NCI-H748 treated with DMSO at 0.1 percent for 48 hours (cell line): ENCODE measurements around the gene EGFR.

ENCODE experiments used
- DNase-seq: peaks from one replicate; lab custom pipeline; 2025; lab: John Stamatoyannopoulos, UW

Gene EGFR

DNA sequence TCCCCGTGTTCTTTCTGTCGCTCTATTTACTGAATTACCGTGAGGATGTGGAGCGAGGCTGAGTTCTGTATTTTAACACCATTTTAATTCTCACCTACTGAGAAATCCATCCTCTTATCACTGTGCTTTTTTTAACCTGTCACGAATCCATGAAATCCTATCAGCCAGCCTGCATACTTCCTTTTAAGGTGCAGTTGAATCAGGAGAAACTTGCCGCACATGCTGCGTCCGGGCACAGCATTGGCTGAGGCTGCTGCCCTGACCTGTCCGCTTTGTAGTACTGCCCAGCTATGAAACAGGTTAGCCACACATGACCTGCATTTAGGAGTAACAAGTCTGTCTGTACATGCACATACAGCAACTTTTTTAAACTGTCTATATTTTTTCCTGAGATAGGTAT is 82.5 kb downstream of the EGFR start:
- no peak for DNase-seq

DNA sequence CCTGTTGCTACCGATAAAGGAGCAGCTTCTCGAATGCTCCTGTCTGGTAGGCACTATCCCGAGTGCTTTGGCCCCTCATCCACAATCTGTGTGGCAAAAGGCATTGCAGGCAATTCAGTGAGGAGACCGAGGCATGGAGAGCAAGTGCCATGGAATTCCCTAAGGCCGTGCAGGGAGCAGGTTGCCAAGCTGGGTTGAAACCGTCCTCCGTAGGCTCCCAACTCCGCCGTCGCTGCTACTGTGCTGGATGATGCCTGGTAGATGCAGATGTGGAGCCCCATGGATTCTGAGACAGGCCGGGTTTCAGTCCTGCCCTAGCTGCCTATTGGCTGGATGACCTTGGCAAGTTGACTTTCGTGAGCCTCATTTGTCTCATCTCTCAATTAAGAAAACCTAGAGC is 85.3 kb downstream of the EGFR start:
- DNase-seq, result no peak

DNA sequence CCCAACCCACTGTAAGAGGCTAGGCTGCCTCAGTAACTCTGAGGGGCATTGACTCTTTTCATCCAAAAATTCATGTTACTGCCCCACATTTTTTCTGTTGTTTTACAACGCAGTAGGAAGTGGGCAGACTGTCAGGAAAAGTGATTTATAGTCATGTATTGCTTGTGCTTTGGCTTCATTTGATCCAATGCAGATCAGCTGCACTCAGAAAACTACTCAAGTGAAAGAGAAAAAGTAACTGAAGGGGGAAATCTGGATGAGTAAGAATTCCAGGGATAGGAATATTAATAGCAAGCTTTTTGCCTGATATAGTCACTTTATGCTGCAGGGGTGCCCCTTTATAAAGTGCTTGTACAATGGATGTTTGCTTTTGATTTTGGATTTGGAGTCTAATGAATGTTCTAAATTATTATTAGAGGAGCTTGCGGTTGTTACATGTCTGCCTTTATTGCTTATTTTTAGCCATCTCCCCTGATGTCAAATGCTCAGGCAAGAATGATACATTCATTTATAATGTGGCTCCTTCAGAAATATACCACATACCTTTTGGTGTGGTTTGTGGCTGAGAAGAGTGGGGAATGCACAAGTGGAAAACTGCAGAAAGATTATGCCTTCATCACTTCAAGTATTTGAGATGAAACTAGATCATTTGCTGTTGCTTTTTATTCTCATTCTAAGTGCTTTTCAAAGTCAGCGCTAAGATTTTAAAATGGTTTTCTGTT is 86.1 kb downstream of the EGFR start:
- DNase-seq, result no peak

DNA sequence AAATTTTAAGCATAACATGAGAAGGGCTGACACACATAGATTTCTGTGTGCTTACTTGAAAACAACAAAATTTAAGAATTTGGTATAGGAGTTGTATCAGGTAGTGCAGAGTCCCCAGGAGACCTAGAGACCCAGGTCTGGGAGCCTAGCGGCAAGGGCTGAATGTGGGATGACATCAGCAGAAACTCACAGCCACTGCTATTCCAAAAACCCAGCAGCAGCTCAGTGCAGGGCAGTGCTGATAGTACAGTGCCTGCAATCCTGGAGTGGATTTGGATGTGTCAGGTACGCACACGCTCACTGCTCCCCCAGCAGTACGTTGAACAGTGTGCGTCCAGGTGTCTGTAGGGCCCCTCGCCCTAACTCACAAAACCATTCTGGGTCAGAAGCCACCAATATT is 87.1 kb downstream of the EGFR start:
- DNase-seq, result no peak

DNA sequence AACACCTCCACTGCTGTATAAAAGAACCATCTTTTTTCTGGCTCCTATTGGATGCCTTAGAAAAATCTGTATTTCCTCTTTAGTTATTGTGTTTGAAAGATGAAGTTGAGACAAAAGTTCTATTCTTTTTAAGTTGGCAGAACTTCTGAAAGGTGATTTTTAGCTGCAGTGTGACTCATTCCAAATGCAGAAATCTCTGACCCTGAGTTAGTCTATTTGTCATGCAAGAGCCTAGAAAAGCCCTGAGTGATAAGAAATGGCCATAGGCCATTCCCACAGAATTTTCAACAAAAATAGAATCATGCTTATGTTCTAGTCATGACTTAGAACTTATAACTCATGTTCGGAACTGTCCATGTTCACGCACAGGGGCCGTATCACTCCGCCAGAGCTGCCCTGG is 89.1 kb downstream of the EGFR start:
- DNase-seq, result no peak

DNA sequence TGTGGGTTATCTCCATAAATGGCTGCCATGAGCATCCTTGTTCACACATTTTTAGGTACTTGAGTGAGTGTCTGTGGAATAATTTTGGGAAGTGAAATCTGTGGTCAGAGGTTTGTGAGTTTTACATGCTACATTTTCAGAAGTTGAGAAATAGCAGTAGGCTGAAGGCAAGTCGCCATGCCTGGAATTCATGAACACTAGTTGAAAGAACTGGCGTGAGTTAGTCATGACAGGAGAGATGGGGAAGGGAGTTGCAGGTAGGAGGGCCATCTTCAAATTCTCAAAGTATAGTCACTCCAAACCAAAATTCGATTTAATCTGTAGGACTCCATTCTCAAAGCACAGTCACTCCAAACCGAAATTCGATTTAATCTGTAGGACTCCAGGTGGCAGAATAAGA is 89.6 kb downstream of the EGFR start:
- no peak for DNase-seq

DNA sequence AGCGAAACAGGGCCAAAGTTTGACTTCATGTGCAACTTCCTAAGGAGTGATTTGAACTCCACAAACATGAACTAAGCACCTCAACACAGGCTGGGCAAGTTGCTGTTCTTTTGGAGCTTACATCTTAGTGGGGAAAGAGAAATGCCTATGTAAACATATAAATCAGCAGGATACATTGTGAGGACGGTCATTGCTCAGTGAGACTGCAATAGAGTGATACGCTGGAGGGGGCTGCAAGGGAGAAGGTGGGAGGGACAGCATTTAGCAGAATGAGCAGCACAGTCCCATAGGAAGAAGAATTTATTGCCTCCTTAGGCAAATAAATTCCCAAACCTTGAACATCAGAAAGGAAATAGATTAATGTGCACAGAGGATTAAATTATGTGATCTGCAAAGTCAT is 90.0 kb downstream of the EGFR start:
- DNase-seq, result no peak

DNA sequence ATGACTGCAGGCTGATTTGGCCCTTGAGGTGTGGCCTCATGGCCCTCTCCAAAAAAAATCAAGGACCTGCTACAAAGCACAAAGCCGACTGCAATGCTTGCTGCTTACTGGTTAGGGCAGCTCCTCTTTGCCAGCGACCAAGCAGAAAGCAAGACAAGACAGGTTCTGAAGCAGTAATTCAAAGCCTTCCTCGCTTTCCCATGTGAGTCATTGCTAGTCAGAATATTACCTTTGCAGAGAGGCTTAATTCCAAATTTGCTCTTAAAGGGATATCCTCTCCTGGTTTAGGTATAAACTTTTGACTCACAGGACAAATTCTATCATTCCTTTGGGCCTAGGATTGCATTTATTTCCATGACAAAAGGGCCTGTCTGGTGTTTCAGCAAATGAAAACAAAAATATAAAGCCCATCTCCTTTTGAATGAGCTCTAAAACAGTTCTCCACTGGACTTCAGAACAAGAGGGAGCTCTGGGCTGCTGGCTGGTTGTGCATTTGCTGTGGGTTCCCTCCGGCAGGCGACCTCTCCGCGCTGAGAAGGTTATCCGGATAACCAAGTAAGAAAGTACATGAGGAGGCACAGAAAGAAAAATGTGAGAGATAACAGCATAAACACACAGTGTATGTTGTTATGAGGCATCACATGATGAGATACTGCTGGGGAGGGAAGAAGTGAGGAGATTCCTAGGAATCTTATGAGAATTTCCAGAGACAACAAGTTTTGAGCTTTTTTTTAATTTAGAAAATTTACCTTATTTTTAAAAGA is 90.8 kb downstream of the EGFR start:
- no peak for DNase-seq

DNA sequence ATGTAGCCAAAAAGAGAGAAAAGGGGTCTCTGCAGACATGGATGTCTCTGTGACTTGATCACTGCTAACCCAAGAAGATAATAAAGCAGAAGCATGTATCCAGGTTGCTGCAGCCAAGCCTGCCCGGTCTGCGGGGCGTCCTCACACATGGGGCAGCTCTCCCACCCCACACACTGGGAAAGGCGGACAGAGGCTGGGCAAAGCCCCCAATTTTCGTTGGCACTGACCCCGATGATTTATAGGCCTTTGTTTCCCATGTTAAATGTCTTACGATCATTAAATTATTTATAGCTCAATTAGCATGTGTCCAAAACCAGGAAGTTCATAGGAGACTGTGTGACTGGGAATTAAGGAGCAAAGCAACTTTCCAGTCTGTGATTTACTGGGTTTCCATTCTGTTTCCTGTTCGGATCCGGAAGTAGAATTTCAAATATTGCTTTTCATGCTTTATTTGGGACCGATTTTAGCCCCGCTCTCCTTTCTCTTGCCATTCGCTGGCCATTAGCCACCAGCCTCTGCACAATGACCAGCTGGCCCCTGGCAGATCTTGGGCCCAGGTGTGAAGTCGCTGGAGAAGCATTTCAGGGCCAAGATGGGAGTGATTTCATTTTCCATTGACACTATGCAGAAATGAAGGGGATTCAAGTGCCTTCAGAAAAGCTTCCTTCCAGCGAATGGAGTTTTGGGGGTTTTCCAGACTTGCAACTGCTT is 91.6 kb downstream of the EGFR start:
- DNase-seq, result no peak

DNA sequence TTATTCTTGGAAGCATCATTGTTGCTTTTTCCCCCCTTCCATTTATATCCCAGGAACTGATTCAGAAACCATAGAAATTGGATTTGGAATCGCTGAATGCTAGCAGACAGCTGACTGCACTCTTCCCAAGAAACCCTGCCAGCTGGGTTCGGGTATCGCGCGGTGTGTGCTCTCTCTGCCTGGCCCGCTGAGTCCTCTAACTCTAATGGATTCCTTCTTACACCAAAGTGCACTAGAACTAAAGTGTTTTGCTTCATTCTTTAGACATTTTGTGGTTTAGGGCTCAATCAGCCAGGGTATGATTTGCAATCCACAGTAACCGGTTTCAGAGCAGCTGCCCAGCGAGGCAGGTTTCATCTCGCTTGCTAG is 92.2 kb downstream of the EGFR start:
- no peak for DNase-seq

DNA sequence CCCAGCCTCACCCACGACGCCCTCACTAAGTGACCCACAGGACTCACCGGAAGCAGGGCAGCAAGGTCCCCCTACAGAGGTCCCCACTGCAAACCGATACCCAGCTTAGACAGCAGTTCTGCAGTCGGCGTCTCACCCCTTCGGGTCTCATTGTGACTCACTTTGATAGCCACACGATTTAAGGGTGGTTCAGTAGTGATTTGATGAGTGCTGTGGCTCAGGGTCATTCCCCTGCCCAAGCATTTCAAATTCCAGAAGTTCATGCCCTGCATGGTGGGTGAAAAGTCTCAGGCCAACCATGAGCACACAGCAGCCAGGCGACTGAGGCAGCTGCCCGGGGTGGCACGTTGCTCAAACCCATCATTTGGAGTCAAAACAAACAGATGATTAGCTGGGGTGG is 93.2 kb downstream of the EGFR start:
- no peak for DNase-seq

DNA sequence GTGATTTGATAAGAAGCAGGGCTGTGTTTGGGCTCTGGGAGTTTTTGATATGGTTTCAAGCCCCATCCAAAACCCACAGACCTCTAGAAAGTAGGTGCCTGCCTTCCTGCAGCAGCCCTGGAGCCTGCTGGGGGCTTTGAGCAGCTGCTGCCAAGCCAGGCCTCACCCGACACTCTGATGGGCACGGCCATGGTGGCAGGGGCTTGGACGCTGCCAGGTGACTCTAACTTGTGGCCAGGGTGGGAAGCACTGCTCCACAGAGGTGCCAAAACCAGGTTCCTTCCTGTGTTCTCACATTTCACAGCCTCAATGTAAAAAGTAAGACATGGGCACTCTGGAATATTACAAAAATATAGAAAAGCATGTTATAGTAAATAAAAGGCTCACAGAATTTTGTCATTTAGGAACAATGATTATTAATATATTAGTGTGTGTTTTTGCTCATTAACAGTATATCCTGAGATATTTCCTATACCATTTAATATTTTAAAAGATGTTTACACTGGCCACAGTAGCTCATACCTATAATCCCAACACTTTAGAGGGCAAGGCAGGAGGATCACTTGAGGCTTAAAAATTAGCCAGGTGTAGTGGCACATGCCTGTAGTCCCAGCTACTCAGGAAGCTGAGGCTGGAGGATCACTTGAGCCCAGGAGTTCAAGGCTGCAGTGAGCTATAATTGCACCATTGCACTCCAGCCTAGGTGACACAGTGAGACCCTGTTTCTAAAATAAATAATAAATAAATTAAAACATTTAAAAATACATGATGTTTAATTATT is 95.1 kb downstream of the EGFR start:
- DNase-seq, result no peak

DNA sequence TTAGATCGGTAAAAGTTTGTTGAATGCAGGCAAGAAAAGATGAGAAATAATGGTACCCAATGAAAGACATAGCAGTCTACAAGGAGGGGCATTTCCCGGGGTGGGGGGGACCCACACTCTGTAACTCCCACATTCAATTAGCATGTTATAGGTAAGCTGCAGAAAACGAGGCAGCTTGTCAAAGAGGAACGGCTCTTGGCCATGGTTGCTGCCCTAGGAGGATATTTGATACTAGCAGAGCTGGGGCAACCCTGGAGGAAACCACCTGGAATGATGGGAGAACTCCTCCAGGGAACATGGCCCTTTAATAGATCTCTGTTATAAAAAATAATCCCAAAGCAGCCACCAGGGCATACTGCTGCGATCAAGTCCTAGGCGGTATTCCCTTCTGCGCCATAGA is 98.5 kb downstream of the EGFR start:
- no peak for DNase-seq

DNA sequence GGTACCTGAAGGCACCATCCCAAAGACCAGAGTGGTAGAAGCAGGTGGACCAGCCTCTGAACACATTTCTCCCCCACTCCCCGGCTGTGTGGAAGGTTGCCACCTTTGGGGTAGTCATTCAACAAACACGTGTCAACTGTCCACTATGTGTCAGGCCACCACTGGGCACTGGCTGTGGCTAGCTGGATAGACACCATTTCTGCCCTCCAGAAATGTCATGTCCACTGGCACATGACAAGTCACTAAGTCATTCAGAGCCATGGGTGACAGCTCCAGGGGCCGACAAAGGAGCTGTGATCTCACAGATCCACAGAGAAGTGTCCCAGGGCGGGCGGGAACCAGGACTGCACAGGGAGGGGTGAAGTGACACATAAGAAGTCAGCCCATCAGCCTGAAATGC is 99.6 kb downstream of the EGFR start:
- no peak for DNase-seq

DNA sequence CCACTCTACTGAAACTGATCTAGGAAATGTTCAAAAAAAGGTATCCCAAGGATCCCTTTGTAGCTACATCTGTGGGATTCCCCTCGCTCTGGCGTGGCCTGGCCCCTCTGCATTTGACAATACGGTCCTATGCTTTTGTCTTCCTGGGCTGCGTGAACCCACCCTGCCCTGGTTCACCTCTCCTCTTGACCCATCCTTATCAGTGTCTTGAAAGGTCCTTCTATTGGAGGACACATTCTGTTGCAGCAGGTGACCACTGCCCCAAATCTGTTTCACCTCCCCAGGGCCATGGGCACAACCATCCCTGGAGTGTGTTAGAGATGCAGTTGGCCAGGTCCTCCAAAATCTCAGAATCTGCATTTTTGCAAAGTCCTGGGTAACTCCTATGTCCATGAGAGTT is 100.8 kb downstream of the EGFR start:
- DNase-seq, result no peak

DNA sequence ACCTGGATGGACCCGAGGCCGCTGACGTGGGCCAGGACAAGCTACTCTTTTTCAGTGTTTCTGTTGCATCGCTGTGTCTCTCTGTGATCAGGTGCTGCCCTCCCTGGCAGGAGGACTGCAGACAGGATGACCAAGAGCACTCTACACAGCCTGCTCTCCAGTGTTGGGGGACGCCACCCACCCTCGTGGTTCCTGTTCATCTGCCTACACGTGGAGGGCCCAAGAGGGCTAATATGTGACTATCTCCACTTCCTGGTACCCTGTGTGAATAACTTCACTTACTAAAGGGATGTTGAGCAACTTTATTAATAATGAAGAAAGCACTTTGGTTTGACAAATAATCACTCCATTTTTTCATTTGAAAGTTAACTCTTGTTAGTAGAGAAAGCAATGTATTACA is 101.3 kb downstream of the EGFR start:
- DNase-seq, result no peak

DNA sequence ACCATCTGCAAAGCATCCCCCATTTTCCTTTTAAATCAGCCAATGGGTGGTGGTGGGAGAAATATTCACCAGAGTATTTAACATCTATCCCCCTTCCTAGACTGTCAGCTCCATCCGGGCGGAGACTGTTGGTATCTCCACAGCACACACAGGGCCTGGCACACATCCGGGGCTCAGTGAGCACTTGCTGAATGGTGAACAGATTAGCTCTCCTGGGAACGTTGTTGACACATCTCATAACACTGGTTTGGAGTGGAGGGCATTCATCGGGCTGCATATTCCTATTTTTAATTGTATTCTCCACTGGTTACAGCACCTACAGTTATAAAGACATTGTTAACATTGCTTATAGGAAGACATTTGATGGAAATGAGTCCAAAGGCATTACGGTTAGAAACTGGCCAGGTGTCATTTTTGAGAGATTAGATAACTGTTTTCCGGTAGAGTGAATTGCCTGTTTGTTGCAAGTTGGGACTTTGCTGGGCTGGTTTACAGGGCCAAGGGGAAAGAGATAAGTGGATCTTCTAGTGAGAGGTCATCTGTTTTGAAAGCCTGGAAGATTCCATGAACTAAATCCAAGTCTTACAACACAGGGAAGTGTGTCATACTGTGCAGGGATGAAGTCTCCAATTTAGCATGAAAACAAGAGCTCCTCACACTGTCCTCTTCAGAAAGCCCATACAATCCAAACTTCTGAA is 101.8 kb downstream of the EGFR start:
- DNase-seq, result no peak

DNA sequence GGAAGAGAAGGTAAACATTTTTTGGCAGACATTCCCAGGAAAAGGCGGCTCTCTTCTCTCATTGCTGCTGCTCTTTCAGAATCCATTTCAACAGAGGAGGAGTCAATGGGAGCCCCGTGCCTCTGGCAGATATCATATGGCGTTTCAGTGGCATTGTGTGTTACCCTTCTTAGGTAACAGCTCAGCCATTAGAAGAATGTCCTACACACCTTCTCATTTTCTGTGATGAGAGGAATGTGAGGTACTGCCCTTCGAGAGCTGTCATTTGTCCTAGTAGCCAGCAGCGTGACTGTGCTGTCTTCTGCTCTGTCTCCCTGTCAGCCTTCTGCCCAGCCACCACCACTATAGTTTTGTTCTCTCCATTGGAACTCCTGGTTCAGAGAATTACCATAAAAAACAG is 102.4 kb downstream of the EGFR start:
- no peak for DNase-seq

DNA sequence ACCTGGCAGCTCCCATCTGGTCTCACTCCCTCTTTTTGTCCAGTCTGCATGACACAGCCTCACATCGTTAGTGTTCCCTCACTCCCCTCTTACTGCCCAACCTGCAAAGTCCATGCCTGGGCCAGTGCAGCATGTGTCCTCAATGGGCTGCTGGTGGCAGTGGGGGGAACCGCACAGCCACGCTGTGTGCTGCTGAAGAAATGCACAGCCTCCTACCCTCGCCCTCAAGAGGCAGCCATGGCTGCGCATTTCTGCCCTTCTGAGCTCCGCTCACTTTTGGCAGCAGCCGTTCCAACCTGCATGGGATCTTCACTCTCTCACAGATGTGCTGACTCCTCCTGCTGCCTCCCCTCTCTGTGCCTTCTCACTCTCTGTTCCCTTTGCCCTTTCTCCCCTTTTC is 103.4 kb downstream of the EGFR start:
- DNase-seq, result no peak

DNA sequence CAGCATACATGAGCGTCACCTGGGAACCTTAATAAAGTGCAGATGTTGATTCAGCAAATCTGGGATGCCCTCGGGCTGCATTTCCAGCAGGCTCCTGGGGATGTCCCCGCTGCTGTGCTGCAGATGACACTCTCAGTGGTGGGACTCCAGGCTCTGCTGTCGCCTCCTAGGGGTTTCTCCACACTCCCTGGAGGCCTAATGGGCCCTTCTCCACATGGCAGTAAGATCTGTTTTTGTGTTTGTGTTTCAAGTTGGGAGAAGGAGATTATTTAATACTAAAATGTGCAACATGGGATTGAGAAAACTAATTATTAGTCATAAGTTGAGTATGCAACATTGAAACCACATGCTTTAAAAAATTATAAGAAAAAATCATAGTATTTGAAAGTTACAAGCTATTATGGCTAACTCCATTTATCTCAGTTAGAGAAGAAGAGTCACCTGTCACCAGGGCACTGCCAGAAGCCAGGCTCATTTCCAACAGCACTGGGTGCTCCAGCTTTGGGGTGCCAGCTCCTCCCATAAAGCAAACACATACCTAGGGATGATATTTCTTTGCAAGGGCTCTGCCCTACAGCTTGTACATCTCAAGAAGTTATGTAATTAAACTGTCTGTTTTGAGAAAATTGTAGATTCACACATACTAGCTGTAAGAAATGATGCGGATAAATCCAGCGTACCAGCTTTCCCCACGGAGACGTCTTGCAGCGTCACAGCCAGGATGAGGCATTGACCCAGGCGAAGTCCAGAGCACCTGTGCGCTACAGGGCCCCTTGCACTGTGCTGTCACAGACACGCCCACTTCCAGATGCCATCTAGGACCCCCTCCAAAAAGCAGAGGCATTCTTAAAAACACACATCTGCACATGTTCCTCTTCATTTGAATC is 106.4 kb downstream of the EGFR start:
- no peak for DNase-seq

DNA sequence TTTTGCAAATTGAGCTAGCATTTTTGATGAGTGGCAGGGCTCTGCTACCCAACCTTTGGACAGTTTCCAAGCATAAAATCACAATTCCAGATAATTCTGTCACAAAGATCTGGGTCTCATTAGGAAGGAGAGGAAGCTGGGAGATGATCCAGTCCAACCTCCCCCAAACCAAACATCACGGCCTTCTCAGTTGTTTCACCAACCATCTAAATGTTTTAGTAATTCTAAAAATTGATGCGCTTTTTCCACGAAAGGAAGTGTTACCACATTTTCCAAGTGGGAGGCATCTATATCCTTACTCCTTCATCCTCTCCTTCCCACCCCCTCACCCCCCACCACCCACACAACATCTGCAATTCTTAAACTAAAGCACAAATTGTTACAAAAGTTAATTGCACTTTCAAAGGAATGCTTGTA is 108.3 kb downstream of the EGFR start:
- DNase-seq, result peak; percentile 29
